Activated CD4-positive, alpha-beta T cell treated with anti-CD3 and anti-CD28 coated beads, Interleukin-2, amount 10 ng/mL, durations not matched to agents 24 days and 14 days (primary cell): ENCODE measurements around the gene KRTAP10-8. TPM values are rescaled to one million over a fixed set of nuclear protein-coding genes. Genes with fewer than 3 reads are reported as not detected.
A peak's percentile ranks its signal among the peaks of the same experiment; 100 is the strongest.
"Not testable (repeated sequence)": the region's sequence is repeated elsewhere in the genome, so short reads cannot be mapped to it uniquely, and the experiment has no call there.

Source experiments
- DNase-seq: peaks from one replicate; pipeline ENCODE4 v3.0.0; 2022
- H3K27ac Mint-ChIP-seq: one replicate; pipeline ENCODE4 v1.8.0; 2022; ENCODE audit warnings: mild to moderate bottlenecking, mixed read lengths
- H3K27me3 Mint-ChIP-seq: one replicate; pipeline ENCODE4 v1.8.0; 2022; ENCODE audit warnings: mixed read lengths
- H3K36me3 Mint-ChIP-seq: one replicate; pipeline ENCODE4 v1.8.0; 2022; ENCODE audit warnings: low read depth, mild to moderate bottlenecking, mixed read lengths
- H3K4me1 Mint-ChIP-seq: one replicate; pipeline ENCODE4 v1.8.0; 2021; ENCODE audit warnings: mixed read lengths
- H3K4me3 Mint-ChIP-seq: one replicate; pipeline ENCODE4 v1.8.0; 2022; ENCODE audit warnings: mild to moderate bottlenecking, moderate library complexity, mixed read lengths
- H3K9me3 Mint-ChIP-seq: one replicate; pipeline ENCODE4 v1.8.0; 2021; ENCODE audit warnings: mixed read lengths
- intact Hi-C: fragments of 100-400 bp; cut with micrococcal nuclease; formaldehyde crosslinking; loops from one replicate; pipeline ENCODE4 v1.15.1; 2023
- total RNA-seq: library from RNA; stranded (reverse); gene quantifications from 2 replicates; pipeline ENCODE4 v1.2.3, GENCODE V29; 2022

KRTAP10-8 gene
- total RNA-seq, 1 donor from 2014 or later, result not detected

GRCh38 chr21:44574457-44575306, 37.2 kb upstream of the KRTAP10-8 start:
- DNase-seq, result no peak
- H3K27ac Mint-ChIP-seq, result no peak overlapping the region
- no peak overlapping the region for H3K4me3 Mint-ChIP-seq
- no peaks in the 10 kb centered on the region for H3K4me1 Mint-ChIP-seq
- H3K36me3 Mint-ChIP-seq, result peaks cover 6% of the 10 kb centered on the region
- intact Hi-C loops, result no loop called here
- H3K27me3 Mint-ChIP-seq, result peaks cover 3% of the 10 kb centered on the region
- peaks cover 13% of the 10 kb centered on the region for H3K9me3 Mint-ChIP-seq

GRCh38 chr21:44575307-44576024, 36.4 kb upstream of the KRTAP10-8 start:
- Mint-ChIP-seq H3K27ac (no peak overlapping the region), H3K4me3 (no peak overlapping the region), H3K9me3 (peaks cover 13% of the 10 kb centered on the region), H3K36me3 (peaks cover 7% of the 10 kb centered on the region), H3K4me1 (no peaks in the 10 kb centered on the region), H3K27me3 (peaks cover 3% of the 10 kb centered on the region)
- intact Hi-C loops, result no loop called here
- no peak for DNase-seq

GRCh38 chr21:44576025-44576420, 35.9 kb upstream of the KRTAP10-8 start:
- no peak for DNase-seq
- H3K4me3 Mint-ChIP-seq, result no peak overlapping the region
- intact Hi-C loops, result no loop called here
- H3K4me1 Mint-ChIP-seq, result no peaks in the 10 kb centered on the region
- peaks cover 13% of the 10 kb centered on the region for H3K9me3 Mint-ChIP-seq
- peaks cover 7% of the 10 kb centered on the region for H3K36me3 Mint-ChIP-seq
- peaks cover 3% of the 10 kb centered on the region for H3K27me3 Mint-ChIP-seq
- no peak overlapping the region for H3K27ac Mint-ChIP-seq

GRCh38 chr21:44578371-44579055, 33.4 kb upstream of the KRTAP10-8 start:
- Mint-ChIP-seq H3K27ac (no peak overlapping the region), H3K27me3 (peaks cover 3% of the 10 kb centered on the region), H3K9me3 (peaks cover 21% of the 10 kb centered on the region), H3K4me3 (no peak overlapping the region), H3K4me1 (peaks cover 3% of the 10 kb centered on the region), H3K36me3 (peaks cover 10% of the 10 kb centered on the region)
- no peak for DNase-seq
- intact Hi-C loops, result no loop called here

- intact Hi-C loops, result no loop called here
- Mint-ChIP-seq H3K27ac (no peak overlapping the region), H3K4me3 (no peak overlapping the region), H3K27me3 (peaks cover 3% of the 10 kb centered on the region), H3K9me3 (peaks cover 21% of the 10 kb centered on the region), H3K36me3 (peaks cover 10% of the 10 kb centered on the region), H3K4me1 (peaks cover 5% of the 10 kb centered on the region)
- no peak for DNase-seq
Observed at GRCh38 chr21:44579056-44579832, 32.6 kb upstream of the KRTAP10-8 start.

GRCh38 chr21:44579833-44580144, 32.1 kb upstream of the KRTAP10-8 start:
- peaks cover 3% of the 10 kb centered on the region for H3K27me3 Mint-ChIP-seq
- H3K9me3 Mint-ChIP-seq, result peaks cover 21% of the 10 kb centered on the region
- H3K4me1 Mint-ChIP-seq, result peaks cover 5% of the 10 kb centered on the region
- H3K36me3 Mint-ChIP-seq, result peaks cover 10% of the 10 kb centered on the region
- intact Hi-C loops, result no loop called here
- H3K27ac Mint-ChIP-seq, result no peak overlapping the region
- no peak overlapping the region for H3K4me3 Mint-ChIP-seq
- DNase-seq, result no peak

- peaks cover 10% of the 10 kb centered on the region for H3K36me3 Mint-ChIP-seq
- H3K9me3 Mint-ChIP-seq, result peaks cover 21% of the 10 kb centered on the region
- DNase-seq, H3K4me3 Mint-ChIP-seq, H3K4me1 Mint-ChIP-seq, intact Hi-C loops, H3K27me3 Mint-ChIP-seq, H3K27ac Mint-ChIP-seq: not testable (repeated sequence)
Observed at GRCh38 chr21:44580231-44580821, 31.6 kb upstream of the KRTAP10-8 start, which contains the start of gene KRTAP10-5. KRTAP10-5 (minus strand) TSS chr21:44580604; CDS start chr21:44580578, 26 bp downstream.

- DNase-seq, result no peak
- H3K4me1 Mint-ChIP-seq, result peaks cover 5% of the 10 kb centered on the region
- H3K9me3 Mint-ChIP-seq, result peaks cover 16% of the 10 kb centered on the region
Observed at GRCh38 chr21:44581158-44581557, 30.7 kb upstream of the KRTAP10-8 start.

GRCh38 chr21:44582055-44582454, 29.8 kb upstream of the KRTAP10-8 start:
- no peak overlapping the region for H3K27ac Mint-ChIP-seq
- H3K4me3 Mint-ChIP-seq, result no peak overlapping the region
- intact Hi-C loops, result no loop called here
- H3K9me3 Mint-ChIP-seq, result peaks cover 19% of the 10 kb centered on the region
- no peak for DNase-seq
- peaks cover 5% of the 10 kb centered on the region for H3K4me1 Mint-ChIP-seq
- H3K27me3 Mint-ChIP-seq, result peaks cover 18% of the 10 kb centered on the region
- H3K36me3 Mint-ChIP-seq, result peaks cover 10% of the 10 kb centered on the region

More at GRCh38 chr21:44581158-44581557, 30.7 kb upstream of the KRTAP10-8 start:
- intact Hi-C loops, result no loop called here
- H3K36me3 Mint-ChIP-seq, result peaks cover 10% of the 10 kb centered on the region
- peaks cover 10% of the 10 kb centered on the region for H3K27me3 Mint-ChIP-seq
- no peak overlapping the region for H3K27ac Mint-ChIP-seq
- no peak overlapping the region for H3K4me3 Mint-ChIP-seq

GRCh38 chr21:44583089-44583799, 28.6 kb upstream of the KRTAP10-8 start:
- peaks cover 7% of the 10 kb centered on the region for H3K36me3 Mint-ChIP-seq
- H3K4me1 Mint-ChIP-seq, result peaks cover 5% of the 10 kb centered on the region
- intact Hi-C loops, result no loop called here
- H3K27me3 Mint-ChIP-seq, result peaks cover 30% of the 10 kb centered on the region
- no peak overlapping the region for H3K4me3 Mint-ChIP-seq
- no peak for DNase-seq
- peaks cover 11% of the 10 kb centered on the region for H3K9me3 Mint-ChIP-seq
- no peak overlapping the region for H3K27ac Mint-ChIP-seq

GRCh38 chr21:44583800-44584147, 28.1 kb upstream of the KRTAP10-8 start:
- Mint-ChIP-seq H3K27ac (no peak overlapping the region), H3K36me3 (peaks cover 7% of the 10 kb centered on the region), H3K4me1 (peaks cover 5% of the 10 kb centered on the region), H3K4me3 (no peak overlapping the region), H3K9me3 (peaks cover 11% of the 10 kb centered on the region), H3K27me3 (peaks cover 32% of the 10 kb centered on the region)
- DNase-seq, result peak; percentile 71
- intact Hi-C loops, result no loop called here

- Mint-ChIP-seq H3K27ac (no peak overlapping the region), H3K36me3 (peaks cover 3% of the 10 kb centered on the region), H3K4me3 (no peak overlapping the region), H3K27me3 (peaks cover 32% of the 10 kb centered on the region), H3K4me1 (peaks cover 5% of the 10 kb centered on the region), H3K9me3 (peaks cover 11% of the 10 kb centered on the region)
- no peak for DNase-seq
- intact Hi-C loops, result no loop called here
Observed at GRCh38 chr21:44585892-44586291, 26.0 kb upstream of the KRTAP10-8 start.

GRCh38 chr21:44589094-44589493, 22.8 kb upstream of the KRTAP10-8 start:
- Mint-ChIP-seq H3K27me3 (peaks cover 32% of the 10 kb centered on the region), H3K9me3 (peaks cover 4% of the 10 kb centered on the region), H3K27ac (no peak overlapping the region), H3K36me3 (no peaks in the 10 kb centered on the region), H3K4me1 (no peaks in the 10 kb centered on the region), H3K4me3 (no peak overlapping the region)
- intact Hi-C loops, result no loop called here
- DNase-seq, result no peak
